Mucosa of stomach (tissue), 1 donor: ENCODE measurements around the gene MAP2K3.

Experiments
- H3K27me3 ChIP-seq: one replicate; pipeline ENCODE4 v1.7.0; 2013; ENCODE audit warnings: mild to moderate bottlenecking, low read length; ENCODE audit not compliant: control insufficient read depth, insufficient read depth
- H3K36me3 ChIP-seq: one replicate; pipeline ENCODE4 v1.7.0; 2013; ENCODE audit warnings: low read length; ENCODE audit not compliant: control insufficient read depth, insufficient read depth
- H3K4me1 ChIP-seq: one replicate; pipeline ENCODE4 v1.7.0; 2013; ENCODE audit warnings: mild to moderate bottlenecking, low read length; ENCODE audit not compliant: control insufficient read depth, insufficient read depth
- H3K4me3 ChIP-seq: one replicate; pipeline ENCODE4 v1.7.0; 2013; ENCODE audit warnings: low read length
- H3K9ac ChIP-seq: one replicate; pipeline ENCODE4 v1.7.0; 2013; ENCODE audit warnings: mild to moderate bottlenecking, low read length, moderate library complexity
- H3K9me3 ChIP-seq: one replicate; pipeline ENCODE4 v1.7.0; 2013; ENCODE audit warnings: mild to moderate bottlenecking, low read length, moderate library complexity; ENCODE audit not compliant: control insufficient read depth
- donor health status: Pancreatic carcinoma.

Gene MAP2K3

GRCh38 chr17:21262259-21262993 is 22.1 kb upstream of the MAP2K3 start:
- Histone ChIP-seq H3K27me3 (no peaks in the 10 kb centered on the region), H3K4me3 (no peak overlapping the region), H3K4me1 (no peaks in the 10 kb centered on the region), H3K9ac (no peak overlapping the region), H3K9me3 (no peaks in the 10 kb centered on the region), H3K36me3 (no peaks in the 10 kb centered on the region)

- H3K4me3 ChIP-seq = no peak overlapping the region
- no peak overlapping the region for H3K9ac ChIP-seq
- no peaks in the 10 kb centered on the region for H3K36me3 ChIP-seq
- H3K9me3 ChIP-seq = no peaks in the 10 kb centered on the region
- H3K4me1 ChIP-seq = no peaks in the 10 kb centered on the region
- H3K27me3 ChIP-seq = no peaks in the 10 kb centered on the region
These were observed 21.1 kb upstream of the MAP2K3 start for GRCh38 chr17:21263376-21263775.

GRCh38 chr17:21268596-21269188 is 15.8 kb upstream of the MAP2K3 start:
- H3K36me3 ChIP-seq = no peaks in the 10 kb centered on the region
- H3K4me3 ChIP-seq = no peak overlapping the region
- no peak overlapping the region for H3K9ac ChIP-seq

GRCh38 chr17:21269394-21269793 is 15.1 kb upstream of the MAP2K3 start:
- H3K9ac ChIP-seq = no peak overlapping the region
- H3K36me3 ChIP-seq = no peaks in the 10 kb centered on the region
- H3K9me3 ChIP-seq = no peaks in the 10 kb centered on the region
- H3K4me3 ChIP-seq = no peak overlapping the region
- no peaks in the 10 kb centered on the region for H3K4me1 ChIP-seq
- no peaks in the 10 kb centered on the region for H3K27me3 ChIP-seq

More at GRCh38 chr17:21268596-21269188, 15.8 kb upstream of the MAP2K3 start:
- H3K4me1 ChIP-seq = no peaks in the 10 kb centered on the region
- no peaks in the 10 kb centered on the region for H3K9me3 ChIP-seq
- no peaks in the 10 kb centered on the region for H3K27me3 ChIP-seq

- Histone ChIP-seq H3K9ac (no peak overlapping the region), H3K9me3 (no peaks in the 10 kb centered on the region), H3K4me3 (no peak overlapping the region), H3K27me3 (no peaks in the 10 kb centered on the region), H3K4me1 (peaks cover 8% of the 10 kb centered on the region), H3K36me3 (no peaks in the 10 kb centered on the region)
These were observed 12.9 kb upstream of the MAP2K3 start for GRCh38 chr17:21271454-21272183.

GRCh38 chr17:21272250-21272649 is 12.3 kb upstream of the MAP2K3 start:
- H3K4me1 ChIP-seq = peaks cover 8% of the 10 kb centered on the region

GRCh38 chr17:21272881-21273792 is 11.4 kb upstream of the MAP2K3 start:
- peaks cover 9% of the 10 kb centered on the region for H3K4me1 ChIP-seq
- H3K9ac ChIP-seq = no peak overlapping the region
- no peaks in the 10 kb centered on the region for H3K27me3 ChIP-seq
- no peaks in the 10 kb centered on the region for H3K9me3 ChIP-seq
- H3K36me3 ChIP-seq = no peaks in the 10 kb centered on the region
- no peak overlapping the region for H3K4me3 ChIP-seq

More at GRCh38 chr17:21272250-21272649, 12.3 kb upstream of the MAP2K3 start:
- Histone ChIP-seq H3K36me3 (no peaks in the 10 kb centered on the region), H3K9ac (no peak overlapping the region), H3K27me3 (no peaks in the 10 kb centered on the region), H3K4me3 (no peak overlapping the region), H3K9me3 (no peaks in the 10 kb centered on the region)

- Histone ChIP-seq H3K36me3 (no peaks in the 10 kb centered on the region), H3K4me1 (peaks cover 19% of the 10 kb centered on the region), H3K4me3 (peak overlapping the region; percentile 33), H3K27me3 (no peaks in the 10 kb centered on the region), H3K9me3 (no peaks in the 10 kb centered on the region), H3K9ac (peak overlapping the region; percentile 50)
These were observed 9.4 kb upstream of the MAP2K3 start for GRCh38 chr17:21275047-21275578.

- no peaks in the 10 kb centered on the region for H3K36me3 ChIP-seq
- H3K27me3 ChIP-seq = no peaks in the 10 kb centered on the region
- peak overlapping the region; percentile 50 for H3K9ac ChIP-seq
- H3K4me1 ChIP-seq = peaks cover 19% of the 10 kb centered on the region
- H3K4me3 ChIP-seq = peak overlapping the region; percentile 33
- H3K9me3 ChIP-seq = no peaks in the 10 kb centered on the region
These were observed 8.8 kb upstream of the MAP2K3 start for GRCh38 chr17:21275579-21276263.

- Histone ChIP-seq H3K27me3 (no peaks in the 10 kb centered on the region), H3K36me3 (no peaks in the 10 kb centered on the region), H3K9ac (peak overlapping the region; percentile 50), H3K4me1 (peaks cover 19% of the 10 kb centered on the region), H3K4me3 (no peak overlapping the region), H3K9me3 (no peaks in the 10 kb centered on the region)
These were observed 8.3 kb upstream of the MAP2K3 start for GRCh38 chr17:21276264-21276588.

GRCh38 chr17:21277332-21277731 is 7.2 kb upstream of the MAP2K3 start:
- Histone ChIP-seq H3K27me3 (no peaks in the 10 kb centered on the region), H3K36me3 (no peaks in the 10 kb centered on the region), H3K4me1 (peaks cover 19% of the 10 kb centered on the region), H3K9me3 (no peaks in the 10 kb centered on the region), H3K4me3 (no peak overlapping the region), H3K9ac (no peak overlapping the region)
